ENCODE data around the gene PCSK5.

- TF ChIP-seq YY1 (IDR thresholded peaks at IDR 0.05; ENCODE audit: insufficient read depth, insufficient read length) = no peak
- no peak for TF ChIP-seq ZNF274 (IDR thresholded peaks at IDR 0.05; ENCODE audit: low read depth, low read length)
Measured at GRCh38 chr9:75953218-75953617, 62.7 kb downstream of the PCSK5 start.
